Activated gamma-delta T cell (primary cell): Measurements from ENCODE around the gene MYADML2.

Source experiments
- DNase-seq: peaks from one replicate; lab custom pipeline; 2025; lab: John Stamatoyannopoulos, UW

Gene MYADML2

DNA sequence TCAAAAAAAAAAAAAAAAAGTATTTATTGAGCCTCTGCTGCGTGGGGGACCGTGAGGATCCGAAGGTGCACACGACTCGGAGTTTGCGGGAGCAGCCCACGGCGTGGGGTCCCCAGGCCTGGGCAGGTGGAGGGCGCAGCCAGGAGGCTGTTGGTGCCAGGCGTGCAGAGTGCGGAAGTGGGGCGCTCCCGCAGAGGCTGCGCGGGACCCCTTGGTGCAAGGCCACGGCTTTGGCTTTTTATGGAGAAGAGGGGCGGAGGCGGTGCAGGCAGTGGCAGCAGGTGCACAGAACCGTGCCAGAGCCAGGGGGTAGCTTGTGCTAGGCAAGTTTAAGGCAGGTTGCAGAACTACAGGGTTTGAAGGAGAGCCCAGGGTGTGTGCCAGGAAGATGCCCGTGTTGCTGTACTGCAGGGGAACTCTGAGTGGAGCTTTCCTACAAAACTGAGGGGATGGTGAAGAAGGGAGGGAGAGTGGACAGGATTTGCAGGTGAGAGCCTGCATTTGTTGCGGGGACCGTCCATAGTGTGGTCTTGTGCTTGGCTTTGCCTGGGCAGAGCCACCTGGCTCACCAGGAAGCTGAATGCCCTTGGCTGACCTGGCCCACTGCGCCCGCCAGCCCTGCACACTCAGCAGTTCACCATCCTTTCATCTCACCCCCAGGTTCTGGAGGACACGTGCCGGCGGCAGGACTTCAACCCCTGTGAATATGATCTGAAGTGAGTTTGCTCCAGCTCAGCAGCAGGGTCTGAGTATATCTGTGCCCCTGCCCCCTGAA, 31.7 kb upstream of the MYADML2 start:
- DNase-seq = no peak

DNA sequence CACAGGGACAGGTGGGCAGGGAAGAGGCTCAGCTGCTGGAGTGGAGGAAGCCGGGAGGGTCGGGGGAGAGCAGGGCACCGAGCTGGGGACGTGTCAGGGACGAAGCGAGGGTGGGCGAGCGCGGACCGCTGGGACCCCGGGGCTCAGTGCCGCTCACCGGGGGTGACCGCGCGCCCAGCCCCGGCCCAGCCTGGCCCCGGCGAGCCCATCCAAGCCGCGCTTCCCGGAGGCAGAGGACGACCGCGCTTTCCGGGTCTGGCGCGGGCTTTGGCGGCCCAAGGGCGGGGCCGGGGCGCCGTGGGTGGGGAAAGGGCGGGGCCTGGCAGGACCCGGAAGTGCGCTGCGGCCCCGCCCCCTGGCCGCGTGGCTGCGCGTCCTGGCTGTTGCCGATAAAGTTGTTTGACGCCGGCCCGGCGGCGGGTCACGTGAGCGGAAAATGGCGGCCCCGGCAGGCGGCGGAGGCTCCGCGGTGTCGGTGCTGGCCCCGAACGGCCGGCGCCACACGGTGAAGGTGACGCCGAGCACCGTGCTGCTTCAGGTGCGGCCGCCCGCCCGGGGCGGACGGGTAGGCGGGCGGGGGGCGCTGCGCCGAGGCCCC, 30.3 kb upstream of the MYADML2 start, which contains the start of gene ASPSCR1:
ASPSCR1 (plus strand) TSS at position 419 of the 598 bp plus-strand sequence; CDS start at position 437, 18 bp downstream.
- peak; percentile 90 for DNase-seq

DNA sequence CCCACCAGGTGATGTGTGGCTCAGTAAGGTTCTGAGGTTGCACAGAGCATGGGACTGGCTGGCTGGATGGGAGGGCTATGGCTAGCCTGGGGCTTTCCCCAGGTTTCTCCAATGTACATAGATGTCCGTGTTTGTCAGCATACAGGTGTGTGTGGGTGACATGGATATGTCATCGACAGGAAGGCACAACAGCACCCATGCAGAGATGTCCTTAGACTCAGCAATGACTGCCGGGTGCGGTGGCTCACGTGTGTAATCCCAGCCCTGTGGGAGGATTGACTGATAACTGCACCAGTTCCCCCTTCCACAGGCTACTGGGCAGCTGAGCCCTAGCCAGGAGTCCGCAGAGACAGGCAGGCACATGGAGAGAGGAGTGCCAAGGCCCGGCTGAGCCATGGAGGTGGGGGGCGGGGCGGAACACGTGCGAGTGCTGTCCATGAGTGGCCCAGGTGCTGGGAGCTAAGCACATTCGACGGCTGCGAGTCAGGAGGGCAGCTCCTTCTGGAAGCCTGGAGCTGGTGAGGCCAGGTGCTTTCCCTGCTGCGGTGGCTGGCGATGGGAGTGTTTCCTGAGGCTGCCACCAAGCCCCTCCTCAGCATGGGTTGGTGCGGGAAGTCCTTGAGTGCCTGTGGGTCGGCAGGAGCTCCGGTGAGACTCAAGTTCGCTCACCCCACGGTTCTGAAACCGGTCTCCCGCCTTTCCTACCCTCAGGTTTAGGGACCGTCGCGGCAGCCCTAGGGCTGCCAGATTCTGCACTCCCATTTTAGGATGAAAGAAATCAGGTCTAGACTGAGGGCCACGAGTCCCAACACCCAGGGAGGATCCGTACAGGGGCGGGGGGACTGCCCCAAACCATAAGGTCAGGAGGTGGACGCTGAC, 29.5 kb upstream of the MYADML2 start:
- no peak for DNase-seq

DNA sequence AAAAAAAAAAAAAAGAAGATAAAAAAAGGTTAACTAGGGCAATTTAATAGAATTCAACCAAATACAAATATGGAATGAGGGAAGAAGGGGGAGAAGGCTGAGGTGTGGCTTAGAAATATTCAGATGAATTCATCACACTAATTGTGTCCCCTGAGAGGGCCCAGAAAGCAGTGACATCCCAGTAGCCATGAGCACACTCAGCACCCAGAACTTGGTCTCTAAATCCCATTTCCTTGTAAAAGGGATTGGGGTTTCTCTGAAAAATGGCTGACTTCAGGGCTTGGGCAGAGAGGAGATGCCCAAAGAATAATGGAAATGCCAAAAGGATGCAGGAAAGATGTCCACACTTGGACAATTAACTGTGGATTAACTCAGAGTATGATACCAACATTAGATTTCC, 26.4 kb upstream of the MYADML2 start:
- no peak for DNase-seq

DNA sequence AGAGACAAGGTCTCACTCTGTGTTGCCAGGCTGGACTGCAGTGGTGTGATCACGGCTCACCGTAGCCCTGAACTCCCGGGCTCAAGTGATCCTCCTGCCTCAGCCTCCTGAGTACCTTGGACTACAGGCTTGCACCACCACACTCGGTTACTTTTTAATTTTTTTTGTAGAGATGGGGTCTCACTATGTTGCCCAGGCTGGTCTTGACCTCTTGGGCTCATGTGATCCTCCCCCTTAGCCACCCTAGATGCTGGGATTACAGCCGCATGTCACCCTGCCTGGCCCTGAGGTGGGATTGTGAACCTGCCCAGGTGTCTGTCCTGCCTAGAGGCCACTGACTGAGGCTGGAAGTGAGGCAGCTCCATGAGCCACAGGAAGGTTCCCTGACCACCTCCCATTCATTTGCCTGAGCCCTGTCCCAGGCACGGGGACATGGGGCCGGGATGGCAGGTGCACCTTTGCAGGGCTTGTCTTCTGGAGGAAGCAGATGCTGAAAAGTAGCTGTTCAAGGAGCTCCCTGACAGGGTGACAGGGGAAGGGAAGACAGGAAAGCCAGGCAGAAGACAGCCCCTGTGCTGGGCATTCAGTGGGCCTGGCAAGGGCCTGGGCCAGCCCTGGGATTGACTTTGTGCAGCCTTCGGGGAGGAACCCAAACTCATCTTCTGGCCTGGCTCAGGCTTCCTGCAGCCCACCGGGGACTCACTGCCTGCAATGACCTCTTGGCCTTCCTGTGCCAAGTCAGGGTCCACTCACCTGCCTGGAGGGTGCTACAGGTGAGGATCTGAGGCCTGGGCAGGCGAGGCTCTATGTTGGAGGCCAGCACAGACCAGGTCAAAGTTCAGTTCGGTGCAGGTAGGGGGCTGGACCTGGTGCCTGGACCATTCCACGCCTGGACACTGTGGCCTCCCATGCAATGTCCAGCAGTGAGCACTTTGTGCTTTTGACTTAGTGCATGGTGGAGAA, 22.1 kb upstream of the MYADML2 start:
- DNase-seq = no peak

DNA sequence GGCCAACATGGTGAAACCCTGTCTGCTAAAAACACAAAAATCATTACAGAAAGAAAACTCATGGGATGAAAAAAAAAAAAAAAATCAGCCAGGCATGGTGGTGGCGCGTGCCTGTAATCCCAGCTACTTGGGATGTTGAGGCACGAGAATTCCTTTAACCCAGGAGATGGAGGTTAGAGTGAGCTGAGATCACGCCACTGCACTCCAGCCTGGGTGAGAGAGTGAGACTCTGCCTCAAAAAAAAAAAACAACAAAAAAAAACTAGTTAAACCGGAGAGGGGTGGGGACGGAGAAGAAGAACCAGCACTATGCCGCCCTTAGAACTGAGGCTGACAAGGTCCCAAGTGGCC, 21.3 kb upstream of the MYADML2 start:
- DNase-seq = no peak

DNA sequence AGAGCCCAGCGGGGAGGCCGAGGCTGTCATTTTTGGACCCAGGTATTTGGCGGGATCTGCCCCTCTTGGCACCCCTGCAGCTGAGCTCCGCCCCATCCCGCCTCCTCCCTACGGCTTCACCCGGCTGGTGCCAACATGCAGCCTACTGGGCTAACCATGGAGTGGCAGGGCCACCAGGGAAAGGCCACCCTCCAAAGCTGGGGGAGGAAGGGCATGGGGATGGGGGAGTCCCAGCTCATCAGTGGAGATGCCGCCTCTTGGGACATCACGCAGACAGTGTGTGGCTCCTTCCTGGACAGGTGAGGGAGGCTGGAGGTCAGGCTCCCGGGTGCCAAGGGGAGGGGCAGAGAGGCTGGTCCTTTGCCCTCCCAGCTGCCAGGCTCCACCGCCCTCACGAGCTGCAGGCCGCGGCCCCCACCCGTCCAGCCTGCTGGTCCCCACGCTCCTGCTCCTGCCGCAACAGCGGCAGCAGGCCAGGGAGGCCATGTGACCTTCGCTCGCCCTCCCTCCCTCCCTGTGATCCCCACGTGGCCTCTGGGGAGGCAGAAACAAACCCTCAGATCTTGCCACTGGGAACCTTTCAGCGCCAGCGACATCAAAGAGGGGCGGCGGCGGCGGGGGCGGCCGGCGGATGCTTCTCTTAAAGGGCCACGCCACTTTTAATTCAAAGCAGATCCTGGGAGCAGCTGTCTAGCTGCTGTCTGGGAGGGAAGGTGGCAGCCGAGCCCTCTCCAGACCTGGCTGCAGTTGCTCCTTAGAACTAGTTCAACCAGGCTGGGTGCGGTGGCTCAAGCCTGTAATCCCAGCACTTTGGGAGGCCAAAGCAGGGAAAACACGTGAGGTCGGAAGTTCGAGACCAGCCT, 20.7 kb upstream of the MYADML2 start:
- peak; percentile 65 for DNase-seq

DNA sequence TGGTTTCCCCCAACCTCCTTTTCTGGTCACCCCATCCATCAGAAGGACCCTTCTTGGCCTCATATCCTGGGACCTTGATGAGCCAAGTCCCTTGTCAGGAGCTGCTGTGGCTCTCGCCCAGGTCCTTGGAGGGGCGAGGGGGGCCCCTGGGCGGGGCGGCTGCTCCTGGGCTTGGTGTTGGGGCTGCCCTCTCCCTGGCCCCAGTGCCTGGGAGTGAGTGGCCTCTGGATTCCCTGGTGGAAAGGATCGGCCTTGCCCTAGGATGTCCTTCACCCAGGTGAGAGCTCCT, 20.2 kb upstream of the MYADML2 start:
- DNase-seq = no peak

DNA sequence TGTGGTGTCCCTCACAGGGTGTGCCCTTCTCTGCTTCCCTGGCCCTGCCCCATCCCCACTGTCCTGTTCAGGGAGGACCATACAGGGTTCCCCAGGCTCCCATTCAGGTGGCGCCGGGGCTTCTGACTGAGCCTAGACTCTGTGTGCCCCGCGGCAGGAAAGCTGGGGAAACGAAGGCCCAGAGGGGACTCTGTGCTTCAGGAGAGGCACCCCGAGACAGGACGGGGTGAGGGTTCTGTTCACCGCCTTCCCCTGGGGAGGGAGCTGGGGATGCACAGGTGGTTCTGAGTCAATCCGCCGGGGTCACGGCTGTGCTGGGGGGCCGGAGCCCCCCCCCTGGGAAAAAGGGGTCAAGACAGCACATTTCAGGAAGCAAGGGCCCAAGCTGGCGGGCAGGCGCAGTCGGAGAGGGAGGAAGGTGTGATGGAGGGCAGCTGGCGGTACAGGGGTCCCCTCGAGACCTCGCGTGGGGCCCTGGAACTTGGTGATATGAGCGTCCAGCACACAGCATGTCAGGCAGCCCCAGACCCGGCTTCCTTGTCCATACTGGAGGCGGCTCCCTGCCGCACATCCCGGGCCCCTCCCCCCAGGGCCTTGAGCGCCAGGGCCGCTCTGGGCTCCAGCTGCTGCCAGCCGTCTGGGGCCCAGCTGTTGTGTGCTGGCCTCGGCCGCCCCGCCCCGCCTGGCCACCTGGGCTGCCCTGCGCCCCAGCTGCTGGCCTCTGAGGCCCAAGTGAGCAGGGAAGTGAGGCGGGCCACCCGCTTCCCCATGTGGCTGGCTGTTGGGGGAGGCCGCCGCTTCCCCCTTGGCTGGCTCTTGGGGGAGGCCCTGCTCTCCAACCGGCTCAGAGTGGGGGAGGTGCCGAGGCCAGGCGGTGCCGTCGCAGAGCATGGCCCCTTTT, 19.6 kb upstream of the MYADML2 start:
- DNase-seq = no peak

DNA sequence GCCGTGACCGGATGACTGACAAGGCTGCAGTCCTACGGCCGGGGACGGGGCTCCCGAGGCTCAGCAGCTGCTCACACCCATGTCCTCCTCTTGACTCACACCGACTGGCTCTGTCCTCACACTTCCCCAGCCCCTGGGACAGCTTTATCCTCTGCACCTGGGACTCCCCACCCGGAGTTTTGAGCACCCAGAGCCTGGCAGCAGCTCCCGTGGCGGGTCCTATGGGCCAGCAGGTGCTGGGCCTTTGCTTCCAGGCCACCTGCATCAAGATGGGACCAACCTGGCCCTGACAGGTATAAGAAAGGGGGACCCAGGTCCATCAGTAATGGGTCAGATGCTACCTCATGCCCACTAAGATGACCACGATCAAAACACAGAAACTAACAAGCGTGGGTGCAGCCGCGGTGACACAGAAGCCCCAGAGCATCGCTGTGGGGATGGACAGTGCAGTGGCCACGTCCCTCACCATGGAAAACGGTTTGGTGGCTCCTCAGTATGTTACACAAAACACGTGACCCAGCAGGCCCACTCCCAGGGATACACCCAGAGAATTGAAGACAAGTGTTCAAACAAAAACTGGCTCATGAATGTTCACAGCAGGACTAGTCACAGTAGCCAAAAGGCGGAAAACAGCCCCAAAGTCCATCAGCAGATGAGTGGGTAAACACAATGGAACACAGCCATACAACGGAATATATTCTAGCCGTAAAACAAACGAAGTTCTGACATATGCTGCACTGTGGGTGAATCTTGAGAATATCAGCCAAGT, 17.2 kb upstream of the MYADML2 start:
- DNase-seq = no peak

DNA sequence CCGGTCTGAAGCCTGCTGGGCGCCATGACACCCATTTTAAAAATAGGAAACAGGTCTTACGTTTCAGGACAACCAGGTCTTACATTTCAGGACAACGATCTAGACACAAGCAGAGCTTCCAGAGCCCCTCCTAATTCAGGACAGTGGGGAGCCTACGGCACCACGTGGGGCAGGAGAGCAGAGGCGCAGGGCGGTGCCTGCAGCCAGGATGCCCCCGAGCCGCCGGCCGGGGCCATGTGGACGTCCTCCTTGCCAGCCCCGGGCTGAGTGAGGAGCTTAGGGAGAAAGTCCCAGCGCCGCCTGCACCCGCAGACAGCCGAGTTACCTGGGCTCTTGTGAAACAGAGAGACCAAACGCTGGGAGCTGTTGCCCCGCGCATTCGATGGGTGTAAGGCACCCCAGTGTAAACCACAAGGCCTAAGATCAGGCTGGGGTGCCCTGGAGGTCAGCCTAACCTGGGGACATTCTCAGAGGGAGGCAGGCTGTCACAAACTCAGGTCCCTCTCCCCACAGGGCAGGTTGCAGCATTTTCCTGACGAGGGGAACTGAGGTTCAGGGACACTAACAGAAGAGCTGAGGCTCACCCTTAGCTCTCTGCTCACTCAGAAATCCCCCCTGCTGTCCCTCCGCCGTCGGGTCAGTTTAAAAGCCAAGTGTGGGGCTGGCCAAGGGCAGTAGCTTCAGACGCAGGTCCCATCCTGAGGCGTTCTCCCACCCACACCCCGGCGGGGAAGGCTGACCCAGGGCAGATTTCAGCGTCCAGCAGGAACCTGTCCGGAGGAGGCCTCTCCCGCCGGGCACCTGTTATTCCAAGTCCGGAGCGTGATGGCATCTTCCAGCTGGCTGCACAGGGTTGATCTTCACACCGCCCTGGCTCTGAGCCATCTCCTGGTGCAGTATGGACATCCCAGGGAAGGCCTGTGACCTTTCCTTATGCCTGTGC, 15.7 kb upstream of the MYADML2 start:
- DNase-seq = no peak

DNA sequence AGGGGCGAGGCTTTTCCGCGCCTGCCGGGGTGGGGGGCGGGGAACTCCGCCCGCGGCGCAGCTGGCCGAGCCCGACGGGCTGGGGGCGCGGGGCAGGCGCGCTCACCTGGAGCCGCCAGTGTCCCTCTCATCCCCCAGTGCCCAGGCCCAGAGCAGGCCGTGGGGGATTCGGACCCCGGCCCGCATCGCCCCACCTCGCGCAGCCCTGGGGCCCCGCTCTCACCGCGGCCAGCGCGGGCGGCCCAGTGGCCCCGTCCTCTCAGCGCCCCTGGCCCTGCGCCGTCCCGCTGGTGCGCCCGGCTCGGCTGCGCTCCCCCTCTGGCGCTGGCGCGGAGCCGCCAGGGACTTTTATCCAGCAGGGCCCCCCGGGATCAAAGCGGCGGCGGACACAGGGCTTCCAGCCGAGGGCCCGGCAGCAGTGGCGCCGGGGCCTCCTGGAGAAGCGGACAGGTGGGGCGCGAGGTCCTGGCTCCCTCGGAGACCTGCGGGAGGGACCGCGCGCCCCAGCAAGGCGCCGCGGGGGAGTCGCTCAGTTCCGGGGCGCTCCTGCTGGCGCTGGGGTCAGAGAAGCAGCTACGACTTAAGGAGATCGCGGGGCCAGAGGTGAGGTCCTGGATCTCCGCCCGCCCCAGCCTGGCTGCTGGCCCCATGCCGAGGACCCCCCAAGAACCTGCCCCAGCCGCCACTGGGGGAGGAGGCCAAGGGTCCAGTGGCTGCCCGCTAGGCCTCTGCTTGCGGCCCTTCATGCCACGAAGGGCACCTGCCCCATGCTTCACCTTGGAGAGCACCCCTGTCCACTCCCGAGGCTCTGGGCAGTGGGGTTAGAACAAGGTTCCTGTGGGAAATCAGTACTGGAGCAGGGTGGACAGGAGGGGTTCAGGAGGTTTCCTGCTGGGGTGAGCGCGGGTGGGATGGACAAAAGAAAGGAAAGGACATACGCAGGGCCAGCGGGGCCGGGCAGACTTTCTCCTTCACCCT, 14.8 kb upstream of the MYADML2 start:
- no peak for DNase-seq

DNA sequence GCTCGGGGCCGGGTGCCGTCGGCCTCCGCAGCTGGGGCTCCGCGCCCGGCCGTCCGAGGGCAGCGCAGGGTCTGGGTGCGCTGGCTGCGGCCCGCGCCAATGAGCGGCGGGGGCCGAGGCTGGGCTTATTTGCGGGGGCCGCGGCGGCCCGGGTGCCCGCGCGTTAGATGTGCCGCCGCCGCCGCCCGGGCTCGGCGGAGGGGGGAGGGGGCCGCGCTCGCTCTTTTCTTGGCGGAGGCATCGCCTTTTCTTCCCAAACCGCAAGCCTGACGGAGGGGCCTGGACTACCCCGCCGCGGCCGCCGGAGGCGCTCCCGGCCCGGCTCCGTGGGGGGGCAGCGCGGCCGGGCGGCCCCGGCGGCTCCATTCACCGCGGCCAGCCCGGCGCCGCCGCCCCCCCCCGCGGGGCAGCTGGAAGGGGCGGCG, 14.1 kb upstream of the MYADML2 start, which contains the start of gene NOTUM:
NOTUM (minus strand) TSS at position 101 of the 425 bp plus-strand sequence. CDS start 278 bp downstream, outside the sequence.
- DNase-seq = no peak

DNA sequence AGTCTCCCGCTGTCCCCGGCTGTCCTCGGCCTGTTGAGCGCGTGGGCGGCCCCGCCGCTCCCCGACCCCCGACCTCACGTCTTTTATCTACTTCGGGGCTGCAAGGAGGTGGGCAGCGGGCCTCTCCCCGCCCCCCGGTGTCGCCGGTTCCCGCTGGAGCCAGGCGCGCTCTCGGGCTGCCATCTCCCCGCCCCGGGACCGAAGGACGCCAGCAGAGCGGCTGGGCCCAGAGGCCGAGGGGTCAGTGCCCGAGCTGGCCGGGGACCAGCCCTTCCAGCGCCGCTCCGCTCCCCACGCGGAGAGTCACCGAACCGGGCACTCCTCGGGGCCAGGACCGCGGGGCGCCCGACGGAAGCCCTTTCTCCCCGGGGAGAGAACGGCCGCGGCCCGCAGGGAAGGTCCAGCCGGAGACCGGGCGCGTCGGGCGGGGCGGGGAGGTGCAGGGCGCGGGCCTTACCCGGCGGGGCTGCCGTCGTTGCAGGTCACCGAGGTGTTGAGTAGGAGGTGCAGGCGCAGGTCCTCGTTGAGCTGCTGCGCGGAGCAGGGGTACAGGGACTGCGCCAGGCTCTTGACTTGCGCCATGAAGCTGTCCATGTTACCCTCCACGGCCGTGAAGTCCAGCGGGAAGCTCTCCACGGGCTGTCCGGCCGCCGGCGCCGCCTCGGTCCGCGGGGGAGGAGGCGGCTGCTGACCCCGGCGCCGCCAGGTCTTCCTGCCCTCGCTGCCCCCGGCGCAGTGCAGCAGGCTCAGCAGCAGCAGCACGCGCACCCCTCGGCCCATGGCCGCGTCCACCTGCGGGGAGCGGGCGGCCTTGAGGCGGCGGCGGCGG, 13.3 kb upstream of the MYADML2 start:
- no peak for DNase-seq

DNA sequence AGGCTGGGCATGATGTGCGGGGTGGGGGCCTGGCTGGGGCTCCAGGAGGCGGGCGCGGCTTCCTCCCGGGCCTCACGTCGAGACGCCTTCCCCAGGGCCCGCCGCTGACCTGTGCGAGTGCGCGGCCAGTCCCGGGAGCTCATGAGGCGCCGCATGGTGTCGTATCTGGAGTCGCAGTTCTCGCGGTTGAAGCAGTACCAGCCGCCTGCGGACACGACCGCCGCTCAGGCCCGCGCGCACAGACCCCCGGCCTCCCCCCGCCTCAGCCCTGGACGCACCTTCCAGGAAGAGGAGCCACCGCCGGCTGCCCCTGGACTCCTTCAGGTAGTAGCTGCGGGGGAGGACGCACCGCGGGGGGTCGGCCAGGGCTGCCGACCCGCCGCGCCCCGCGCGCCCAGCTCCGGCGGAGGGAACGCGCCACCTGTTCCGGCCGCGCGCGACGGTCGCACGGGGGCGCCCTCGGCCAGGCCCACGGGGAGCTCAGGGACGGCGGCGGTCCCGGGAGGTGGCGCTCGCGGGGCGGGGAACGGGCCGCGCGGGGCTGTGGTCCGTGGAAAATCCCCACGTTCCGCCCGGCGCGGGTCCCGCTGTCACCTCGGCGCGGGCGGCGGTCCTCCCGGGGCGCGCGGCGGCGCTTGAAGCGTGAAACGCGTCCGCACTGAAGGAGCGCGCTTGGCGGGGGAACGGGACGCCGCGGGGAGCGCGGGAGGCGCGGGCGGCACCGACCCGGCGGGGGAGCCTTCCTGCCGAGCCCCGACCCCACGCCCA, 12.5 kb upstream of the MYADML2 start:
- peak; percentile 70 for DNase-seq
